Lung microvascular endothelial cell (primary cell): ENCODE measurements around the gene SELP. TPM values are rescaled to one million over a fixed set of nuclear protein-coding genes. Genes with fewer than 3 reads are reported as not detected.

Source experiments
- total RNA-seq: library from RNA; depleted of rRNA; stranded (reverse); fragments of >200 nt; gene quantifications from 2 replicates; pipeline ENCODE4 v1.2.1, GENCODE V29; 2014

The SELP gene
- total RNA-seq, 1 donor from 2014 or later = 1.2 TPM

Other genes starting within 250 kb of the SELP start
- gene CCDC181, start 202.7 kb downstream of the SELP start, total RNA-seq = not detected in 2 replicates
- 2.2 and 2.8 TPM in 2 replicates for gene SLC19A2, start 144.2 kb downstream of the SELP start, total RNA-seq
- not detected in 2 replicates for gene F5, start 43.6 kb downstream of the SELP start, total RNA-seq
- under 0.01 and 0.22 TPM in 2 replicates for gene SELL, start 81.5 kb upstream of the SELP start, total RNA-seq
- gene SELE, start 104.0 kb upstream of the SELP start, total RNA-seq = 2.6 and 5.0 TPM in 2 replicates
- 5.0 and 6.2 TPM in 2 replicates for gene METTL18, start 164.8 kb upstream of the SELP start, total RNA-seq